ENCODE measurements around the gene TRIM4.
"Not testable (repeated sequence)": the region's sequence is repeated elsewhere in the genome, so short reads cannot be mapped to it uniquely, and the experiment has no call there.

The TRIM4 gene

DNA sequence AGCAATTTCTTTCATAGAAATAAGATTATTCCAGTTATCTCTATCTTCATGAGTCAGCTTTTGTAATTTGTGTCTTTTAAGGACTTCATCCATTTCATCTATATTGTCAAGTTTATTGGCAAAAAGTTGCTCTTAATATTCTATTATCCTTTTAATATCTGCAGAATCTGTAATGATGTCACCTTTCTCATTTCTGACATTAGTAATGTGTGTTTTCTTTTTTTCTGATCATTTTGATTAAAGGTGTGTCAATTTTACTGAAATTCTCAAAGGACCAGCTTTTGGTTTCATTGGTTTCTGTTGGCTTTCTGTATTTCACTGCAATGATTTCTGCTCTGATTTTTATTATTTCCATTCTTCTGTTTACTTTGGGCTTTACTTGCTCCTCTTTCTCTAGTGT, 24.6 kb downstream of the TRIM4 start:
- Histone ChIP-seq H3K9me3 (ENCODE audit: control insufficient read depth, insufficient read depth, low read length) (no peaks in the 10 kb centered on the region), H3K4me1 (ENCODE audit: insufficient read depth, low read length) (no peaks in the 10 kb centered on the region), H3K9ac (ENCODE audit: low read depth, low read length) (no peak overlapping the region), H3K36me3 (ENCODE audit: insufficient read depth, low read length) (no peaks in the 10 kb centered on the region)

DNA sequence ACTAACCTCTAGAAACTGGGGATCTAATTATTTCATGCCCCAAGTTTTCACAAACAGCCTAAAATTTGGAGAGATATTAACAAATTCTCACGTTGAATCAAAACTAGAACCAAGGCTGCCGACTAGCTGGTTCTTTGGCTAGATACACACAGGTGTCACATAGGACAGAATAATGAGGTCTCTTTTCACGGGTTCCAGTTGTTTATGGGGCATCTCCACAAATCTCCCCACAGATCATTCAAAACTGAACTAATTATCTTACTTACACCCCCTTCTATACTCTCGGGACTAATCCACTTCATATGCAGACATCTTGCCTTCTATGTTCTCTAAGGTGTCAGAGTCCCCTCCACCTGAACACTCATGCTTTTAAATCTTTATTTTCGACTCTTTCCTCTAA, 26.1 kb downstream of the TRIM4 start:
- no peak overlapping the region for H3K9ac ChIP-seq (ENCODE audit: low read depth, low read length)
- no peaks in the 10 kb centered on the region for H3K4me1 ChIP-seq (ENCODE audit: insufficient read depth, low read length)
- H3K9me3 ChIP-seq (ENCODE audit: control insufficient read depth, insufficient read depth, low read length) = 0 out of 2 replicates have a peak, but pooled peaks cover 2% of the 10 kb centered on the region
- no peaks in the 10 kb centered on the region for H3K36me3 ChIP-seq (ENCODE audit: insufficient read depth, low read length)

DNA sequence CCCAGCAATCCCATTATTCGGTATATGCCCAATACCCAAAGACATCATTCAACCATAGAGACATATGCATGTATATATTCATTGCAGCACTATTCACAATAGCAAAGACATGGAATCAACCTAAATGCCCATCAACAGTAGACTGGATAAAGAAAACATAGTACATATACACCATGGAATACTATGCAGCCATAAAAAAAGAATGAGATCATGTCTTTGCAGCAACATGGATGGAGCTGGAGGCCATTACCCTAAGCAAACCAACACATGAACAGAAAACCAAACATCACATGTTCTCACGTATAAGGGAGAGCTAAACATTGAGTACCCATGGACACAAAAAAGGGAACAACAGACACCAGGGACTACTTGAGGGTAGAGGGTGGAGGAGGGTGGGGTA, 29.0 kb downstream of the TRIM4 start:
- not testable (repeated sequence) for H3K4me1 ChIP-seq (ENCODE audit: insufficient read depth, low read length); H3K9me3 ChIP-seq (ENCODE audit: control insufficient read depth, insufficient read depth, low read length); H3K36me3 ChIP-seq (ENCODE audit: insufficient read depth, low read length); H3K9ac ChIP-seq (ENCODE audit: low read depth, low read length)

DNA sequence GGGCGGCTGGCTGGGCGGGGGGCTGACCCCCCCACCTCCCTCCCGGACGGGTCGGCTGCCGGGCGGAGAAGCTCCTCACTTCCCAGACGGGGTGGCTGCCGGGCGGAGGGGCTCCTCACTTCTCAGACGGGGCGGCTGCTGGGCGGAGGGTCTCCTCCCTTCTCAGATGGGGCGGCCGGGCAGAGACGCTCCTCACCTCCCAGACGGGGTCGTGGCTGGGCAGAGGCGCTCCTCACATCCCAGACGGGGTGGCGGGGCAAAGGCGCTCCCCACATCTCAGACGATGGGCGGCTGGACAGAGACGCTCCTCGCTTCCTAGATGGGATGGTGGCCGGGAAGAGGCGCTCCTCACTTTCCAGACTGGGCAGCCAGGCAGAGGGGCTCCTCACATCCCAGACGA, 31.0 kb downstream of the TRIM4 start:
- not testable (repeated sequence) for H3K36me3 ChIP-seq (ENCODE audit: insufficient read depth, low read length); H3K9me3 ChIP-seq (ENCODE audit: control insufficient read depth, insufficient read depth, low read length); H3K4me1 ChIP-seq (ENCODE audit: insufficient read depth, low read length); H3K9ac ChIP-seq (ENCODE audit: low read depth, low read length)

DNA sequence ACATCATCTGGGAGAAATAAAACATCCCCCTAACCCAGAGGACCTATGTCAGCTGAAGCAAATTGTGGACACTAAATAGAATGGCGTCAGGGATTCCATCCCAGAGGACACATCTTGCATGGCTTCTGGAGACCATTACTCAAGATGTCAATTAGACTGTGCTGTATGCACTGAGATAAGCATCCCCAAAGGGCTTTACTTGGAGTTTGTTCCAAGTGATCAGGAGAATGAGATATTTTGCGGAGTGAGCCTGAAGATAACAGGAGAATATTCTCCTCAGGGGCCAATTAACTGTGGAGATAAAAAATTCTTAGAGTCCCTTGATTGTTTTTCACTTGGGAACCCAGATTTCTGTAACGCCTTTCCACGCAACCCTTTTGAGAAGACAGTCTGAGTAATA, 38.0 kb downstream of the TRIM4 start:
- Histone ChIP-seq H3K4me1 (ENCODE audit: insufficient read depth, low read length) (no peaks in the 10 kb centered on the region), H3K9ac (ENCODE audit: low read depth, low read length) (no peak overlapping the region), H3K36me3 (ENCODE audit: insufficient read depth, low read length) (no peaks in the 10 kb centered on the region), H3K9me3 (ENCODE audit: control insufficient read depth, insufficient read depth, low read length) (no peaks in the 10 kb centered on the region; the same call in none of the 2 replicates)

DNA sequence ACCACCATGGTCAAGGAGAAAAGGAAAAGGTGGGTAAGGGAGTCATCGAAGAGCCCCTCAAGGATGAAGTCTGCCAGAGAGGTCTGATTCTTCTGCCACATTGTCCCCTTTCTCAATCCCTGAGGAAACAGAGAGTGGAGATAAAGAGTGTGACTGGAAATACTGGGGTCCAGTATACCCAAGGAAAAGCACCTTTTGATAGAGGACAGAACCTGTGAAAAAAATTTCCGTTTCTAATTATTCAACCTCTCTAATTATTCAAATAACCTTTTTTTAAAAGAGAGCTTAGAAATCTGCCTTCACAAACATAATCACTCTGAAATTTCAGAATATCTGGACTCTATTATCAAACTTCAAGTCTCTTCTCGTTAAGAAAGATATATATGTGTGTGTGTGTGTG, 42.4 kb downstream of the TRIM4 start, which contains the start of gene OR2AE1:
OR2AE1 (minus strand) TSS at position 101 of the 400 bp plus-strand sequence; CDS start at position 101, 0 bp downstream.
- H3K36me3 ChIP-seq (ENCODE audit: insufficient read depth, low read length) = no peaks in the 10 kb centered on the region
- no peaks in the 10 kb centered on the region for H3K4me1 ChIP-seq (ENCODE audit: insufficient read depth, low read length)

DNA sequence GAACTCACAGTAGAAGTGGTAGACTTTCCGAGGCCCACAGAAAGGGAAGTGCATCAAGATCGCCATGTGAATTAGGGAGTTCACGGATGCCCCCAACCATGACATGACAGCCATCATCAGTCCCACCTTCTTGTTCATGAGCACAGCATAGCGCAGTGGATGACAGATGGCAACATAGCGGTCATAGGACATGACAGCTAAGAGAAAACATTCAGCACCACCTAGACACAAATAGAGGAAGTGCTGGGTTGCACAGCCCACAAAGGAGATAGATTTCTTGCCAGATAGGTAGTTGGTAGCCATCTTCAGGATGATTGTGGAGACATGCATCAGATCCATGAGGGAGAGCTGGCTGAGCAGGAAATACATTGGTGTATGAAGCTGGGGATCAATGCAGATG, 42.8 kb downstream of the TRIM4 start:
- Histone ChIP-seq H3K36me3 (ENCODE audit: insufficient read depth, low read length) (no peaks in the 10 kb centered on the region), H3K4me1 (ENCODE audit: insufficient read depth, low read length) (no peaks in the 10 kb centered on the region), H3K9ac (ENCODE audit: low read depth, low read length) (no peak overlapping the region), H3K9me3 (ENCODE audit: control insufficient read depth, insufficient read depth, low read length) (no peaks in the 10 kb centered on the region)

More for the DNA sequence above, 42.4 kb downstream of the TRIM4 start, which contains the start of gene OR2AE1:
- H3K9me3 ChIP-seq (ENCODE audit: control insufficient read depth, insufficient read depth, low read length) = no peaks in the 10 kb centered on the region
- no peak within 1 kb of the TSS for H3K9ac ChIP-seq (ENCODE audit: low read depth, low read length)

DNA sequence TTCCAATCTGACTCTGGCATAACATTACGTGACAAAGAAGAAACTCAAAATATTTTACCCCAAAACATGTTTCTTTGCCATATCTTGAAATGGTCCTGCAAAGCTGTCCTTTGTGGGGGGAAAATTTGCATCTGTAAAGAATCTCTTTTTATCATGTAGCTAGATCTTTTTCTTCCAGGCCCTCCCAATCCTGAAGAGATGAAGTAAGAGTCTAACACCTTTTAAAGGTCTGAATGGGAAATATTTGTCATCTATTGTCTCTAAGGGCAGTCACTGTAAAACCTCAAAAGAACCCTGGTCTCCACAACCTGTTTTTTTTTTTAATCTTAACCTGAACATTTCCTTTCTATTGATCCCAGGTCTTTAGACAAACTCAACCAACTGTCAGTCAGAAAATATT, 51.1 kb downstream of the TRIM4 start:
- H3K36me3 ChIP-seq (ENCODE audit: insufficient read depth, low read length) = no peaks in the 10 kb centered on the region
- no peaks in the 10 kb centered on the region for H3K4me1 ChIP-seq (ENCODE audit: insufficient read depth, low read length)
- H3K9me3 ChIP-seq (ENCODE audit: control insufficient read depth, insufficient read depth, low read length) = peaks cover 5% of the 10 kb centered on the region; the same call in 1 of the 2 replicates
- H3K9ac ChIP-seq (ENCODE audit: low read depth, low read length) = no peak overlapping the region

DNA sequence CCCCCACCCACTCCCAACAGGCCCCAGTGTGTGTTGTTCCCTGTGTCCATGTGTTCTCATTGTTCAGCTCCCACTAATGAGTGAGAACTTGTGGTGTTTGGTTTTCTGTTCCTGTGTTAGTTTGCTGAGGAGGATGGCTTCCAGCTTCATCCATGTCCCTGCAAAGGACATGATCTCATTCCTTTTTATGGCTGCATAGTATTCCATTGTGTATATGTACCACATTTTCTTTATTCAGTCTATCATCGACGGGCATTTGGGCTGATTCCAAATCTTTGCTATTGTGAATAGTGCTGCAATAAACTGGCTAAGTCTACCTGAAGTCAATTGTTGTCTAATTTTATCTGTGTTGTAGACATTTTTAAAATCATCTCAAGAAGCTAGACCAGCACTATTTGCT, 51.9 kb downstream of the TRIM4 start:
- H3K36me3 ChIP-seq (ENCODE audit: insufficient read depth, low read length); H3K9ac ChIP-seq (ENCODE audit: low read depth, low read length); H3K4me1 ChIP-seq (ENCODE audit: insufficient read depth, low read length); H3K9me3 ChIP-seq (ENCODE audit: control insufficient read depth, insufficient read depth, low read length): not testable (repeated sequence)

DNA sequence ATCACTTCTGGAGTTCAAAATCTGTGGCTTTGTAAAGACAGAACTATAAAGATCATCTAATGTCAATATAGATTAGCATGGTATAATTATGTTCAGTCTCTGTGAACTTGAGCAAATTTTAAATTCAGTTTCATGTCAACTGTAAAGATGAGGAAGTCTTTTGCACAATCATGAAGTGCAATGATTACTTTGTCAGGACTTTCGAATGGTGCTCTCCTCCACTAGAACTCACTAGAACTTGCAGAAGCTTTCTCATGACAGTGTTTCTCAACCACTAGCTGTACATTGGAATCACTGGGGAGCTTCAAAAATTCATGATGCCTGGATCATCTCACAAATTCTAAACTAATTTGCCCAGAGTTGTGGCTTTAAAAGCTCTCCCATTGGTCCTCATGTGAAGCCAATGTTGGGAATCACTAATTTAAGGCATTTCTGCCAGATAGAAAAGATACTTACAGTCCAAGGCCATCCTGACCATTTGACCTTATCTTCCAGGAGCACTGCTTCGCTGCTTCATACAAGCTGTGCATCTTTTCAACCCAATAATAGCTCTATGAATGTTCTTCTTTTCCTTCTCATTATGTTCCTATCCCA, 55.4 kb downstream of the TRIM4 start:
- Histone ChIP-seq H3K9me3 (ENCODE audit: control insufficient read depth, insufficient read depth, low read length) (peaks cover 5% of the 10 kb centered on the region; the same call in 1 of the 2 replicates), H3K36me3 (ENCODE audit: insufficient read depth, low read length) (no peaks in the 10 kb centered on the region), H3K9ac (ENCODE audit: low read depth, low read length) (no peak overlapping the region), H3K4me1 (ENCODE audit: insufficient read depth, low read length) (no peaks in the 10 kb centered on the region)

DNA sequence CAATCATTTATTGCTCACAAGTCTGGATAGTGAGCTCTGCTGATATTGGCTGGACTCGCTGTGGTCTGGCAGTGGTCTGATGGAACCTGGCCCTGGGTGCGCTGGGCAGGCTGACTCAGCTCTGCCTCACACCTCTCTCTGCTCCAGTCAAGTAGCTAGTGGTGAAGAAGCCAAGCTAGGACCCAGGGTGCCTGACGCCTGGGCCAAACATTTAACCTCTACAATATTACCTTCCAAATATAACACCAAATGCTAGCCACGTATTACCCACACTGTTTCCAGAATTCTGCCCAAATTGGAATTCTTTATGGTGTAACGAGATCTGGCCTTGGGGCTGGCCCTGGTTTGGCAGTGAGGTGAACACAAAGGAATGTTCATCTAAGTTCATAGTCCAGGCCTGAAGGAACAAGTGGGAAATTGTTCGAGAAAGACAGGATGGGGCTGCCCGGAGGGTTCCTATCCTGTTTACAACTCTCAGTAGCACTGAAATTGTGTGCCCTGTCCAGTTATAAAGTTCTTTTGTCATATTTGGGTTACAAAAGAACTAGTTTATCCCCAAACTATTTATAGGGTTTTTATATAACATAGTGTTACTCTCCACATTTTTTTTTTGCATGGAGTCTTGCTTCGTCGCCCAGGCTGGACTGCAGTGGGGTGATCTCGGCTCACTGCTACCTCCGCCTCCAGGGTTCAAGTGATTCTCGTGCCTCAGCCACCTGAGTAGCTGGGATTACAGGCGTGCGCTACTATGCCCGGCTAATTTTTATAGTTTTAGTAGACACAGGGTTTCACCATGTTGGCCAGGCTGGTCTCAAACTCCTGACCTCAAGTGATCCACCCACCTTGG, 58.8 kb downstream of the TRIM4 start:
- Histone ChIP-seq H3K4me1 (ENCODE audit: insufficient read depth, low read length) (no peaks in the 10 kb centered on the region), H3K9me3 (ENCODE audit: control insufficient read depth, insufficient read depth, low read length) (peaks cover 5% of the 10 kb centered on the region; the same call in 1 of the 2 replicates), H3K36me3 (ENCODE audit: insufficient read depth, low read length) (no peaks in the 10 kb centered on the region), H3K9ac (ENCODE audit: low read depth, low read length) (no peak overlapping the region)

DNA sequence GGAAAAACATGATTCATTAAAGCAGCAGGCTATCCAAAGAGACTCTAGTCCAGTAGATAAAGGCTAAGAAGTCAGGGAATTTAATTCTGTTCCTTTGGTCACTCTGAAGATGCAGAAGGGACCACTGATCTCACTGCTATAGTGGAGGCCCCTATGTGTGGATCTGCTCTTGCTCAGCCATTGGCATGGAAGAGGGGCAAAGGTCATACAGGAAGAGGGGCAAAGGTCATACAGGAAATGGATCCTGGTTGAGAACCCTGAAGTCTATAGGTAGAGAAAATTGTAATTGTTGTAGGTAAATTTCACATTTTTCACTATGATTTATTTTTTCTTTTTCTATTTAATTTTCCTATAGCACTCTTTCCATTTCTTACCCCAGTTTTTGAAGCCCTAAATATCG, 64.1 kb downstream of the TRIM4 start:
- Histone ChIP-seq H3K4me1 (ENCODE audit: insufficient read depth, low read length) (no peaks in the 10 kb centered on the region), H3K9ac (ENCODE audit: low read depth, low read length) (no peak overlapping the region), H3K36me3 (ENCODE audit: insufficient read depth, low read length) (no peaks in the 10 kb centered on the region), H3K9me3 (ENCODE audit: control insufficient read depth, insufficient read depth, low read length) (no peaks in the 10 kb centered on the region)

DNA sequence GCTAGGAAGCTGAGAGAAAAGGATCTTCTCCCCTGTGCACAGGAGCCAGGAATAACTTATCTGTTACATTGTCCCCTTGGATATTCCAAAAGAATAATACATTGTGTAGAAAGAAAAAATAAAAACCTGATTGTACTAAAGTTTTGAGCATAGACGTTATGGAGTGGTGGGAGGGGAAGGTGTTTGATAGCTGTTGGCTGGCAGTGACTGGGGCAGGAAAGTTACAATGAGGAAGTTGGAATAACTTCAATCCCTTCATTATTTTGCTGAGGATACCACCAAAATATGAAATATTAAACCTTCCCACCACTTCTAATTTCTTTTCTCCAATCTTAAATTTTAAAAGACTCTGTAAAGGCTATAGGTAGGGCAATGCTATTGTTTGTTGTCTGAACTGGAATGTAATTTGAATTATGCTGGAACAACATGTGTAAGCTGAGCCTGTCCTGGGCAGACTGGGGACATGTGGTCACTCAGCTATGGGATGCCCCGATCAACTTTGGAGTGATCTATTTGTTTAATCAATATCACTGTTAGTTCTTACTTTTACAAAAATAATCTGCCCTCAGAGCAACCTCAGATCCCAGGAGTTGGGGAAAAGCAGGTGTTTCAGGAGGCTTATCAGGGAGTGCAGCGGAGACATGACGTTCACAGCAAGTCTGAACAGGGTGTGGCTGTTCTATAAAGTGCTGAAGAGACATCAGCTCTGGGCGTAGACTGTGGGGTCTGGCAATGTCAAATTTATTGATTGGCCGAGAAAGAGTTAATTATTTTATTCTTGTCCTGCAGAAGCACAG, 70.7 kb downstream of the TRIM4 start:
- Histone ChIP-seq H3K36me3 (ENCODE audit: insufficient read depth, low read length) (no peaks in the 10 kb centered on the region), H3K9ac (ENCODE audit: low read depth, low read length) (no peak overlapping the region), H3K4me1 (ENCODE audit: insufficient read depth, low read length) (no peaks in the 10 kb centered on the region; the same call in 1 of the 2 replicates), H3K9me3 (ENCODE audit: control insufficient read depth, insufficient read depth, low read length) (no peaks in the 10 kb centered on the region)

DNA sequence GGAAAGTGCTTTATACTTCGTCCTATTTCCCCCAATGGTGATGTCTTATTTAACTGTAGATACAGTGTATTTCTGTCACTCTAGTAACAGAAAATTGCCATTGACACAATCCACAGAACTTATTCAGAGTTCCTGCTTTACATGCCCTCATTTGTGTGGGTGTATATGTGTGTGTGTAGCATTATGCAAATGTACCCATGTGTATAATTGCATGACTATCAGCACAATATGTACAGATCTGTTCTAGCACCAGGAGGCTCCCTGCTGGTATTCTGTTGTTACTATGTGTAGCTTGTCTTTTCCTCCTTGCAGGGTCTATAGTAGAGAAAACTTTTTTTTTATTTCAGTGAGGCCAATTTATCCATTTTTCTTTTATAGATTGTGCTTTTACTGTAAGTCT, 75.0 kb downstream of the TRIM4 start:
- Histone ChIP-seq H3K36me3 (ENCODE audit: insufficient read depth, low read length) (no peaks in the 10 kb centered on the region), H3K9ac (ENCODE audit: low read depth, low read length) (no peak overlapping the region), H3K9me3 (ENCODE audit: control insufficient read depth, insufficient read depth, low read length) (no peaks in the 10 kb centered on the region), H3K4me1 (ENCODE audit: insufficient read depth, low read length) (peaks cover 32% of the 10 kb centered on the region)

Measured in ES-I3 (cell line).